ENCODE results near the gene APCDD1L.
"Not testable (repeated sequence)": the region's sequence is repeated elsewhere in the genome, so short reads cannot be mapped to it uniquely, and the experiment has no call there.

The APCDD1L gene

GRCh38 chr20:58446960-58447265 lies 68.3 kb downstream of the APCDD1L start:
- in situ Hi-C loops (cut with MboI; ENCODE audit: low sequenced_read_pairs): no loop called here

GRCh38 chr20:58446264-58446959 lies 68.8 kb downstream of the APCDD1L start:
- in situ Hi-C loops (cut with MboI; ENCODE audit: low sequenced_read_pairs): no loop called here

DNA sequence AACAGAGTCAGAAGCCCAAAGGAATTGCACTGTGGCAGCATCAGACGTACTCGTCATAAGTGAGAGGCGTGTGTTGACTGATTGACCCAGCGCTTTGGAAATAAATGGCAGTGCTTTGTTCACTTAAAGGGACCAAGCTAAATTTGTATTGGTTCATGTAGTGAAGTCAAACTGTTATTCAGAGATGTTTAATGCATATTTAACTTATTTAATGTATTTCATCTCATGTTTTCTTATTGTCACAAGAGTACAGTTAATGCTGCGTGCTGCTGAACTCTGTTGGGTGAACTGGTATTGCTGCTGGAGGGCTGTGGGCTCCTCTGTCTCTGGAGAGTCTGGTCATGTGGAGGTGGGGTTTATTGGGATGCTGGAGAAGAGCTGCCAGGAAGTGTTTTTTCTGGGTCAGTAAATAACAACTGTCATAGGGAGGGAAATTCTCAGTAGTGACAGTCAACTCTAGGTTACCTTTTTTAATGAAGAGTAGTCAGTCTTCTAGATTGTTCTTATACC lies 70.4 kb downstream of the APCDD1L start:
- in situ Hi-C loops (cut with MboI; ENCODE audit: low sequenced_read_pairs): no loop called here

- in situ Hi-C loops (cut with MboI; ENCODE audit: low sequenced_read_pairs): no loop called here
These were observed 73.5 kb downstream of the APCDD1L start for GRCh38 chr20:58441723-58442122.

- in situ Hi-C loops (cut with MboI; ENCODE audit: low sequenced_read_pairs): no loop called here
These were observed 75.0 kb downstream of the APCDD1L start for GRCh38 chr20:58440021-58440767.

- in situ Hi-C loops (cut with MboI; ENCODE audit: low sequenced_read_pairs): no loop called here
These were observed 76.0 kb downstream of the APCDD1L start for GRCh38 chr20:58438970-58439808.

DNA sequence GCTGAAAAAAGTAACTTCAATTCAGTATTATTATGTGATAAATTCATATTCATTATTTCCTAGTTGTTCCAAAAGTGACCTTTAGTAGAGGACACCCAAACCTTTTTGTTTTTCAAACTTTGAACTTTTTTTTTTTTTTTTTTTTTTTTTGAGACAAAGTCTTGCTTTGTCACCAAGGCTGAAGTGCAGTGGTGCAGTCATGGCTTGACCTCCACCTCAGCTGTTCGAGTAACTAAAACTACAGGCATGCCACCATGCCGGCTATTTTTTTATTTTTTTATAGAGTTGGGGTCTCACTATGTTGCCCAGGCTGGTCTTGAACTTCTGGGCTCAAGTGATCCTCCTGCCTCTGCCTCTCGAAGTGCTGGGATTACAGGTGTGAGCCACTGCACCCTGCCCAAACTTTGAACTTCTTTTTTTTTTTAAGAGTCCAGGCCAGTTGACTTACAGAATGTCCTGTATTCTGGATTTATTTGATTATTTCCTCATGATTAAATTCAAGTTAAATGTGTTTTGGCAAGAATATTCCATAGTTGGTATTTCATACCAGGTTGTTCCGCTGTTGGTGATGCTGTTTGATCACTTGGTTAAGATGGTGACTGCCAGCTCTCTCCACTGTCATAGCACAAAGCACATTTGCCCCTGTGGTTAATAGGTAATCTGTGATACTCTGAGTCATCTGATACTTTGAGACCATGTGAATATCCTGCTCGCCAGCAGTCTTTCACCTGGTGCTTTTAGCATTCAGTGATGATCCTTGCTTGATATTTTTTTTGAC lies 78.1 kb downstream of the APCDD1L start:
- in situ Hi-C loops (cut with MboI; ENCODE audit: low sequenced_read_pairs): no loop called here

GRCh38 chr20:58435237-58435636 lies 80.0 kb downstream of the APCDD1L start:
- in situ Hi-C loops (cut with MboI; ENCODE audit: low sequenced_read_pairs): no loop called here

DNA sequence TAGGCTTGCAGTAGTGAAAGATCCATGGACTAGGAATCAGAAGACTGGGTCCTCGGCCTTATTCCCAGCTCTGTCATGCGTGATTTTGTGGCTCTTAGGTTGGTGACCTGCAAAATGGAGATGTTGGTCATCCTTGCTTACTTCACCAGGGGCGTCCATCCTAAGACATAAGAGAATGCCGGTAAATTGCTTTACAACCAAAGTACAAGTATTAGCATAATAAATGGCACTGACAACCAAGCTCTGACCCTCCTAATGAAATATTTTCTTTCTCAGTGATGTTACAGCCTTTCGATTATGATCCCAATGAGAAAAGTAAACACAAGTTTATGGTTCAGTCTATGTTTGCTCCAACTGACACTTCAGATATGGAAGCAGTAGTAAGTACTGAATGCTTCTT lies 80.9 kb downstream of the APCDD1L start:
- in situ Hi-C loops (cut with MboI; ENCODE audit: low sequenced_read_pairs): no loop called here

DNA sequence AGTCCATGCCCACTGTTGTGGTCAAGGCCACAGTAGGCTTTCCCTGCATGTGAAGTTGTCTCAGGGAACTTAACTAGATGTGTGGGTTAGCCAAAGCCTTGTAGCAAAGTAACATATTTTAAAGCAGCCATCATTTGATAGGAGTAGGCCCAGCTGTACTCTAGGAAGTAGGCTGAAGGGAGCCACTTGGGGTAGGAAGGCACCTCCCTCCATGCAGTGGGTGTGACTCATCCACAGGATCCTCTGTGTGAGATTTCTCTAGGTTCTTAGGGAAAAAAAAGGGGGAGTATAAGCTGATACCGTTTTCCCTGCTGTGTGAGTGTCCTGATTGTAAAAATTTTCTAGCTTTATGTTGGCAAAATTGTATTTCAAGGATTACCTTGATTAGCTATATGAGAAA lies 81.4 kb downstream of the APCDD1L start:
- in situ Hi-C loops (cut with MboI; ENCODE audit: low sequenced_read_pairs): no loop called here

DNA sequence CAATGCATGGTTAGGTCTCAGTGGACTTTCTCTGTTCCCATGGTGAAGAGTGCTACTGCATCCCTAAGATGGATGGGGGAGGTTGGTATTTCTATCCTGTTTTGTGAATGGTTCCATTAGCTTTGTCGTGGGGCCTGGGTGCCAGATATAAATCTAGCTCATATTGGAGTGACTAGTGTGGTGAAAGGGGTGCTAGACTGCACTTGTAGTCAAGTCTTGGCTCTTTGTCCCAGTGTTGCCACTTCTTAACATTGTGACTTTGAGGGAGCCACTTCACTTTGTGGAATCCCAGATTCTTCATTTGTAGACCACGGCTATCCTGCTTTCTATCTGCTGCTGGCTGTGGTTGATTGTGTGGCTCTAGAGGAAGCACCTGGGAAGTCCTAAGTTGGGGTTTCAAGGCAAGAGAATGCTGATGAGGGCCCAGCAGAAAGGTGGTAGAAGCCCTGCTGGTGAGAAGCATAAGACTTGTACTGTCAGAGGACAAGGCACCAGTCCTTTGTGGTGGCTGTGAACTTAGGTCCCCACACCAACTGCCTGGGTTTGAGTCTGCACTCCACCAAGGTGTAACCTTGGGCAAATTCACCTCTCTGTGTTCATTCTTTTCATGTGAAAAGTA lies 82.1 kb downstream of the APCDD1L start:
- in situ Hi-C loops (cut with MboI; ENCODE audit: low sequenced_read_pairs): no loop called here

GRCh38 chr20:58432186-58432954 lies 82.8 kb downstream of the APCDD1L start:
- in situ Hi-C loops (cut with MboI; ENCODE audit: low sequenced_read_pairs): no loop called here

DNA sequence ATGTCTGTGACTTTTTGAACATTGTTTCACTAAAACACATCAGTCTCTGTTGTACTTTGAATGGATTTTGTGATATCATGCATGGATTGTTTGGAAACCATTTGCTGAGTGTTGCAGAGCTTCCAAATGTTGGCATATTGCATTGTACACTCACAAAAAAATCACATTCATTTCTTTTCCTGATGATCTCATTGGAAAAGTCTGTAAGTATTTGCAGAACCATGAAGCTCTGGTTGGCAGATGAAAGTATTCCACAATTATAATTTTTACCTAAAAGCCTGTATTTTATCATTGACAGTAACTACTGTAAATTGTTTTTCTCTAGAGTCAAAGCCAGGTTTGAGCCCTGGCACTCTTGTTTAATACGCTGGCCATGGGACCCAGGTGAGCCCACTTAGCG lies 84.1 kb downstream of the APCDD1L start:
- in situ Hi-C loops (cut with MboI; ENCODE audit: low sequenced_read_pairs): no loop called here

- in situ Hi-C loops (cut with MboI; ENCODE audit: low sequenced_read_pairs): no loop called here
These were observed 85.9 kb downstream of the APCDD1L start for GRCh38 chr20:58429303-58429702.

DNA sequence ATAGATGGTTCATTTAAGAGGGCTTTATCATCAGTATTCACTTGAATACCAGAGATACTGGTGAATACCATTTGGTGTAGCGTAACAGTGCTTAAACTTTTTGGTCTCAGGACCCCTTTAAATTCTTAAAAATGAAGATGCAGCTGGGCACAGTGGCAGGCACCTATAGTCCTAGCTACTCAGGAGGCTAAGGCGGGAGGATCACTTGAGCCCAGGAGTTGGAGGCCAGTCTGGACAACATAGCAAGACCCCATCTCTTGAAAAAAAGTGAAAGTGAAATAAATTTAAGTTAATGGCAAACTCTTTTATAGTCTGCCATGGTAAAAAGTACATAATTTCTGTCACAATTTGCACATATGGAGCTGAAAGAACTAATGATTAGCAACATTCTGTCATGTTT lies 86.8 kb downstream of the APCDD1L start:
- in situ Hi-C loops (cut with MboI; ENCODE audit: low sequenced_read_pairs): no loop called here

DNA sequence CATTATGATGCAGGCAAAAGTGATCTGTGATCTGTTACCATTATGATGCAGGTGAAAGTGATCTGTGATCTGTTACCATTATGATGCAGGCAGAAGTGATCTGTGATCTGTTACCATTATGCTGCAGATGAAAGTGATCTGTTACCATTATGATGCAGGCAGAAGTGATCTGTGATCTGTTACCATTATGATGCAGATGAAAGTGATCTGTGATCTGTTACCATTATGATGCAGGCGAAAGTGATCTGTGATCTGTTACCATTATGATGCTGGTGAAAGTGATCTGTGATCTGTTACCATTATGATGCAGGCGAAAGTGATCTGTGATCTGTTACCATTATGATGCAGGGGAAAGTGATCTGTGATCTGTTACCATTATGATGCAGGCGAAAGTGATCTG lies 87.6 kb downstream of the APCDD1L start:
- in situ Hi-C loops (cut with MboI; ENCODE audit: low sequenced_read_pairs): not testable (repeated sequence)

DNA sequence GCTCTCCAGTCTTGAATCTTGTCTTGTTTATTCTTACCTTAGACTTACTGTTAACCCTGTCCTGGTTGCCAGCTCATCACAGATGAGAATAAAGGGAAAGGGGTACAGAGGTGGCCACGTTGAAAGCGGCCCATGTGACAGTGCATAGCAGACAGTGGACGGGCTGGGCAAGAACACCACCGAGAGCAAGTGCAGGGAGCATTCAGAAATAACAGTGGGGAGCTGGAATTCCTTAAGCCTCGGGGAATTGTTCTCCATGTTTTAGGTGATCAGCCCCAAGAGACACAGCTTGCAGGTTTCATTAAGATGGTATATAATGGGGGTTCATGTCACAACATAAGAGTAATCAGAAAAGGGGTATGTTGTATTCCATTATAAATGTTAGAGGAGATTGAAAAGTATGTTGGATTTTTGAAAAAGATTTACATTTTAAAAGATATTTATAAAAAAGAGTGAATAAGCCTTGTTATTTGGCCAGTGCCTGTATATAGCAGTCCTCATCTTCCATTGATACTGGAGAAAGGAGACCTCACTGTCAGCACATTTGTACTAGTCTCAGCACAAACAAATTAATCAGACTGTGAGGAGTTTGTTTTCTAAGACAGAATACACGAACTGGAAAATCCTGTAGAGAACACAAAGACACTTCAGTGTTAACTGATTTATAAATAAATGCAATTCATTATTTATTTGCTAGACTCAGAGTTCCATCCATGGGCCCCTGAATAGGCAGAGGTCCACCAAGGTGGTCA lies 90.8 kb downstream of the APCDD1L start:
- in situ Hi-C loops (cut with MboI; ENCODE audit: low sequenced_read_pairs): no loop called here

DNA sequence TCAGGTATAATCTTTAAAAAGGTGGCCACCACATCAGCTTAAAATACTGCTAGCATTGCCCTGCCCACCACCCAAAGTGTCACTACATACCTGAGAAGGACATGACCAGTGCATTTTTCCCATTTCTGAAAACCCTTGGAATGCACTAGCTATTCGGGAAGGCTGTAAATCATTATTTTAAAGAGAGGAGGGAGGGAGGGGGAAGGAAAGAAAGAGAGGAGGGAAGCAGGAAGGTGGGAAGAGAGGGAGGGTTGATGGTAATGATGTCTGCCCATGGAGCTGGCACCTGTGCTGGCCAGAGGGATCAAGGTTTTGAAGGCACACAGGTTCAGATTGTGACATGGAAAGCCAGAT lies 93.7 kb downstream of the APCDD1L start:
- in situ Hi-C loops (cut with MboI; ENCODE audit: low sequenced_read_pairs): no loop called here
